Breast epithelium (tissue), 4 donors: ENCODE results near the gene FAM50B. TPM values are rescaled to one million over a fixed set of nuclear protein-coding genes. Genes with fewer than 3 reads are reported as not detected.
"Not testable (repeated sequence)": the region's sequence is repeated elsewhere in the genome, so short reads cannot be mapped to it uniquely, and the experiment has no call there.

ENCODE experiments used
- DNase-seq, 2 donors: peaks; one replicate each; pipeline ENCODE4 v3.0.0-alpha.2; 2019; ENCODE audit warnings: low spot score in 2 of 2
- H3K27ac ChIP-seq, 2 donors: fragments of 200-600 bp; sonication (generic) in 1 of 2; one replicate each; pipeline ENCODE4 v1.5.1; 2016 to 2019; ENCODE audit warnings: mild to moderate bottlenecking in 1 of 2
- H3K27me3 ChIP-seq, 2 donors: fragments of 200-600 bp; sonication (generic) in 1 of 2; one replicate each; pipeline versions ENCODE4 v1.5.1 to v1.6.0; 2017 to 2019; ENCODE audit warnings: control low read depth in 1 of 2, mild to moderate bottlenecking in 1 of 2
- H3K36me3 ChIP-seq: fragments of 200-600 bp; one replicate; pipeline ENCODE4 v1.5.1; 2019
- H3K4me1 ChIP-seq, 2 donors: fragments of 200-600 bp; sonication (generic); one replicate each; pipeline ENCODE4 v1.5.1; 2016 to 2019; ENCODE audit warnings: control low read depth in 1 of 2
- H3K4me3 ChIP-seq, 3 donors: fragments of 200-600 bp; sonication (generic); 1 replicate in 2 of 3; 2 replicates in 1 of 3; pipeline ENCODE4 v1.5.1; 2016 to 2019; ENCODE audit warnings: mild to moderate bottlenecking in 3 of 3, moderate library complexity in 2 of 3
- H3K9me3 ChIP-seq, 2 donors: fragments of 200-600 bp; sonication (generic) in 1 of 2; one replicate each; pipeline ENCODE4 v1.5.1; 2016 to 2019; ENCODE audit warnings: control low read depth in 1 of 2
- POLR2A ChIP-seq: fragments of 450-650 bp; IDR thresholded peaks from one replicate; pipeline ENCODE4 v1.6.1; 2016; ENCODE audit warnings: antibody characterized with exemption, mild to moderate bottlenecking, moderate library complexity
- POLR2AphosphoS5 ChIP-seq, 3 donors: sonication (generic); formaldehyde crosslinking; IDR thresholded peaks; one replicate each; pipeline ENCODE4 v1.6.1; 2017; ENCODE audit warnings: antibody characterized with exemption in 3 of 3
- intact Hi-C: fragments of 100-400 bp; cut with DNase I; formaldehyde crosslinking; loops from one replicate; pipeline ENCODE4 v1.15.1; 2023; ENCODE audit warnings: low total_unique reads
- total RNA-seq, 3 donors: library from RNA; depleted of rRNA; stranded (reverse); fragments of >200 nt; gene quantifications; one replicate each; pipeline ENCODE4 v1.1.0, GENCODE V29; 2016
- TF ChIP-seq, protein P1 (sequence below), 3 donors: fragments of 450-650 bp; IDR thresholded peaks; one replicate each; pipeline ENCODE4 v1.5.1; 2016 to 2017; ENCODE audit warnings: antibody characterized with exemption in 3 of 3, mild to moderate bottlenecking in 3 of 3, moderate library complexity in 3 of 3

Gene FAM50B
- total RNA-seq, 3 donors from 2014 or later, result 8.8 to 17.0 (median 9.3) TPM

- H3K4me3 ChIP-seq, result no peak overlapping the region
- no peaks in the 10 kb centered on the region for H3K27me3 ChIP-seq
- no peaks in the 10 kb centered on the region for H3K36me3 ChIP-seq
- no peak overlapping the region for H3K27ac ChIP-seq
- H3K9me3 ChIP-seq, result no peaks in the 10 kb centered on the region
- intact Hi-C loops, result no loop called here
- TF ChIP-seq, protein P1, sequence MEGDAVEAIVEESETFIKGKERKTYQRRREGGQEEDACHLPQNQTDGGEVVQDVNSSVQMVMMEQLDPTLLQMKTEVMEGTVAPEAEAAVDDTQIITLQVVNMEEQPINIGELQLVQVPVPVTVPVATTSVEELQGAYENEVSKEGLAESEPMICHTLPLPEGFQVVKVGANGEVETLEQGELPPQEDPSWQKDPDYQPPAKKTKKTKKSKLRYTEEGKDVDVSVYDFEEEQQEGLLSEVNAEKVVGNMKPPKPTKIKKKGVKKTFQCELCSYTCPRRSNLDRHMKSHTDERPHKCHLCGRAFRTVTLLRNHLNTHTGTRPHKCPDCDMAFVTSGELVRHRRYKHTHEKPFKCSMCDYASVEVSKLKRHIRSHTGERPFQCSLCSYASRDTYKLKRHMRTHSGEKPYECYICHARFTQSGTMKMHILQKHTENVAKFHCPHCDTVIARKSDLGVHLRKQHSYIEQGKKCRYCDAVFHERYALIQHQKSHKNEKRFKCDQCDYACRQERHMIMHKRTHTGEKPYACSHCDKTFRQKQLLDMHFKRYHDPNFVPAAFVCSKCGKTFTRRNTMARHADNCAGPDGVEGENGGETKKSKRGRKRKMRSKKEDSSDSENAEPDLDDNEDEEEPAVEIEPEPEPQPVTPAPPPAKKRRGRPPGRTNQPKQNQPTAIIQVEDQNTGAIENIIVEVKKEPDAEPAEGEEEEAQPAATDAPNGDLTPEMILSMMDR (IDR thresholded peaks at IDR 0.05), result no peak
- TF ChIP-seq POLR2AphosphoS5 (IDR thresholded peaks at IDR 0.05) (no peak), POLR2A (no peak)
- no peaks in the 10 kb centered on the region for H3K4me1 ChIP-seq
- no peak for DNase-seq
These were observed 12.9 kb downstream of the FAM50B start for GRCh38 chr6:3862038-3862437.

DNA sequence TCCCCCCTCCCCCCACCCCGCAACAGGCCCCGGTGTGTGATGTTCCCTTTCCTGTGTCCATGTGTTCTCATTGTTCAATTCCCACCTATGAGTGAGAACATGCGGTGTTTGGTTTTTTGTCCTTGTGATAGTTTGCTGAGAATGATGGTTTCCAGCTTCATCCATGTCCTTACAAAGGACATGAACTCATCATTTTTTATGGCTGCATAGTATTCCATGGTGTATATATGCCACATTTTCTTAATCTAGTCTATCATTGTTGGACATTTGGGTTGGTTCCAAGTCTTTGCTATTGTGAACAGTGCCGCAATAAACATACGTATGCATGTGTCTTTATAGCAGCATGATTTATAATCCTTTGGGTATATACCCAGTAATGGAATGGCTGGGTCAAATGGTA lies 14.1 kb downstream of the FAM50B start:
- H3K27ac ChIP-seq, H3K9me3 ChIP-seq, H3K4me1 ChIP-seq, DNase-seq, intact Hi-C loops, H3K36me3 ChIP-seq, H3K4me3 ChIP-seq, H3K27me3 ChIP-seq: not testable (repeated sequence)

DNA sequence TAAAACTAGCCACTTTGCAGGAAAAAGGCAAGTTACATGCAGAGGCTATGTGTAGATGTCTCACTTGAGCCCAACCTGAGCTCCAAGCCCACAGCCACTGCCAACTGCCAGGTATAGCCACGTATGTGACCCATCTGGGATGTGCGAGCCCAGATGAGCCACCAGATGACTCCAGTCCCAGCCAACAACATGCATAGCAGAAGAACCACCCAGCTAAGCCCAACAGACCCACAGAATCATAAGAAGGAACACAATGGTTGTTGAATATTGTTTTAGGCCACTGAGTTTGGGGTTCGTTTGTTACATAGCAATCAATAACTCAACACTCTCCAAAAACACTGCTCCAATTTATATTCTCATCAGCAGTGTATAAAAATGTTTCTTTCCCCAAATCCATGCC lies 16.3 kb downstream of the FAM50B start:
- Histone ChIP-seq H3K27ac (no peak overlapping the region), H3K36me3 (no peaks in the 10 kb centered on the region), H3K4me3 (no peak overlapping the region), H3K27me3 (no peaks in the 10 kb centered on the region), H3K4me1 (no peaks in the 10 kb centered on the region), H3K9me3 (no peaks in the 10 kb centered on the region)
- no peak for DNase-seq
- intact Hi-C loops, result no loop called here
- TF ChIP-seq POLR2A (no peak), POLR2AphosphoS5 (IDR thresholded peaks at IDR 0.05) (no peak)

DNA sequence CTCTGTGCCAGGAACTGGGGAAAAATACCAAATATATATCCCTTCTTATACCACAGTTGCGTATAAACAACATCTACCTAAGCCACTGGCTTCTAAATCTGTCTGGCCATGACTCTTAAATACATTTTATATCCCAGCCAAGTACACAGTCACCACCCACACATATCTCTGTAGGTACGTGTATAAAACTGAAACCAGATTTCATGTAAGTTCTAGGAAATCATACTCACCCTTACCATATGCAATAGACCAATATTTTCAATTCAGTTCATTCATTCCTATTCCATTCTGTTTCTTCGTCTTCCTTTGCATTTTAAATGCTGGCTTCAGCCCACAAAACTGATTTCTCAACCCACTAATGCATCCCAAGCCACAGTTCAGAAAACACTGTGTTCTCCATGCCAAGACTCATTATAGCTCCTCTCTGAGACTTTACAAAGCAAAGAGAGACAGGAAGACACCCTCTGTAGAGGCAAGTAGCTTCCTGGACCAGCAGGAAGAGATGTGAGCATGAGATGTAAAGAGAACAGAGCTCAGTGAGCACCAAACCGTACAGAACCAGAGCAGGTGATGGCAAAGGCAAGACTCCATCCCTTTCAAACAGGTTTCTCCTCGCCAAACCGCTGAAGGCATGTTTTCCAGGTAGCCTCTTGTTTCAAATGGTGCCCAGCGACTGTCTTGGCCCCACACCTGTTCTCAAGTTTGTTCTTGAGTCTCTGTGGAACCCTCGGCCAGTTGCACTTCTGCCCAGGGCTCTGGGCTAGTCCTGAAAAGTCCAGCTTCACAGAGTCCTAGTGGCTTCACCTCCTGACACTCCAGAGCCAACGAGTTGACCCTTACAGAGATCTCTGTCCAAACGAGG lies 18.7 kb downstream of the FAM50B start:
- intact Hi-C loops, result no loop called here
- TF ChIP-seq, protein P1 (IDR thresholded peaks at IDR 0.05), result no peak
- TF ChIP-seq POLR2AphosphoS5 (IDR thresholded peaks at IDR 0.05) (no peak), POLR2A (no peak)
- no peak for DNase-seq
- no peaks in the 10 kb centered on the region for H3K36me3 ChIP-seq
- H3K4me3 ChIP-seq, result no peak overlapping the region
- H3K27ac ChIP-seq, result no peak overlapping the region
- H3K4me1 ChIP-seq, result no peaks in the 10 kb centered on the region
- no peaks in the 10 kb centered on the region for H3K27me3 ChIP-seq
- no peaks in the 10 kb centered on the region for H3K9me3 ChIP-seq

- Histone ChIP-seq H3K27me3 (no peaks in the 10 kb centered on the region), H3K4me1 (no peaks in the 10 kb centered on the region), H3K27ac (no peak overlapping the region), H3K4me3 (no peak overlapping the region), H3K36me3 (no peaks in the 10 kb centered on the region), H3K9me3 (no peaks in the 10 kb centered on the region)
- no peak for TF ChIP-seq POLR2A
- no peak for DNase-seq
- intact Hi-C loops, result no loop called here
These were observed 19.4 kb downstream of the FAM50B start for GRCh38 chr6:3868544-3868943.

DNA sequence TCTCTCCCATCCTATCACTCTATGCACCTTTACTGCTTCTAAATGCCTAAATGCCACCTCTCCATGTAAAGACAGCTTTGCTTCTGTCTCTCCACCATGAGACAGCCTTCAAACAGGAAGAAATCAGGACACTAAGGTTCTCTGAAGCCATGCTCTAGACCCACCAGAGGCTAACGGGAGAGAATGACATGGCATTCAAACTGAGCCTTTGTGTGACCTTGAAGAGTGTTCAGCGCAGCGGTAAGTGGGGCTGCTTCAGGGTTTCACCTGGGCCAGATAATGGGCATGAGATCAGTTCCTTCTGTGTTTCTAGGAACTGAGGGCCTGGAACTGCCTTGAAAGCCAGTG lies 20.1 kb downstream of the FAM50B start:
- H3K27ac ChIP-seq, result no peak overlapping the region
- intact Hi-C loops, result no loop called here
- DNase-seq, result no peak
- no peaks in the 10 kb centered on the region for H3K4me1 ChIP-seq
- H3K27me3 ChIP-seq, result no peaks in the 10 kb centered on the region
- no peak overlapping the region for H3K4me3 ChIP-seq
- TF ChIP-seq POLR2AphosphoS5 (IDR thresholded peaks at IDR 0.05), result no peak
- TF ChIP-seq POLR2A, result no peak
- TF ChIP-seq, protein P1 (IDR thresholded peaks at IDR 0.05), result no peak
- no peaks in the 10 kb centered on the region for H3K9me3 ChIP-seq
- H3K36me3 ChIP-seq, result no peaks in the 10 kb centered on the region
